ENCODE results near the gene UPF3B. TPM values are rescaled to one million over a fixed set of nuclear protein-coding genes. Genes with fewer than 3 reads are reported as not detected.

UPF3B gene
- total and polyA plus RNA-seq, 2 of the 4 experiments (the other 2 are of a cell fraction), result 0.54 to 6.0 TPM

- Histone ChIP-seq H4K91ac (ENCODE audit: insufficient read depth, low read depth, low read length) (no peak overlapping the region), H3K4ac (ENCODE audit: low read depth, low read length) (no peak overlapping the region), H2BK15ac (ENCODE audit: low read depth, low read length) (no peak overlapping the region), H3K4me1 (ENCODE audit: control insufficient read depth, insufficient read depth, low read length) (no peaks in the 10 kb centered on the region), H3K9ac (ENCODE audit: low read depth, low read length) (no peak overlapping the region), H3K56ac (ENCODE audit: extremely low read depth, insufficient read depth, low read length) (no peak overlapping the region), H3K18ac (ENCODE audit: low read depth, low read length) (no peak overlapping the region), H2AK9ac (replicated peaks; ENCODE audit: low read depth, low read length, poor library complexity) (no peak overlapping the region), H3K4me3 (ENCODE audit: insufficient read depth, low read depth, low read length) (no peak overlapping the region), H3K27me3 (ENCODE audit: control insufficient read depth, insufficient read depth, low read length) (no peaks in the 10 kb centered on the region), H3K14ac (replicated peaks; ENCODE audit: low read depth, low read length) (no peak overlapping the region), H3K9me3 (ENCODE audit: control insufficient read depth, insufficient read depth, low read length) (no peaks in the 10 kb centered on the region), H4K5ac (ENCODE audit: low read depth, low read length) (no peak overlapping the region), H2AFZ (replicated peaks; ENCODE audit: low read length, poor library complexity) (no peak overlapping the region), H2BK5ac (ENCODE audit: low read depth, low read length, poor library complexity, severe bottlenecking) (no peak overlapping the region), H3K36me3 (ENCODE audit: control insufficient read depth, insufficient read depth, low read length) (peaks cover 15% of the 10 kb centered on the region; the same call in 1 of the 2 replicates), H3K27ac (ENCODE audit: insufficient read depth, low read length) (no peak overlapping the region), H2BK120ac (ENCODE audit: low read depth, low read length) (no peak overlapping the region), H3K23ac (ENCODE audit: low read depth, low read length) (no peak overlapping the region), H3K4me2 (ENCODE audit: low read depth, low read length) (no peak overlapping the region), H2AK5ac (ENCODE audit: low read depth, low read length) (no peak overlapping the region), H4K20me1 (ENCODE audit: insufficient read depth, low read length) (no peaks in the 10 kb centered on the region), H4K8ac (ENCODE audit: low read depth in 2 of 2, low read length in 2 of 2) (no peak overlapping the region), H3K79me1 (ENCODE audit: low read depth in 1 of 2, low read length in 2 of 2) (no peaks in the 10 kb centered on the region), H3K9me1 (ENCODE audit: insufficient read depth, low read length) (no peaks in the 10 kb centered on the region), H2BK20ac (ENCODE audit: low read depth, low read length) (no peak overlapping the region)
- DNase-seq (no peak), ATAC-seq (ENCODE audit: low read depth) (no peak)
- TF ChIP-seq RAD21 (IDR thresholded peaks at IDR 0.05; ENCODE audit: low read length), result no peak
- no peak for TF ChIP-seq CTCF (conservative IDR thresholded peaks at IDR 0.05; ENCODE audit: low read depth, low read length)
- TF ChIP-seq MXI1 (IDR thresholded peaks at IDR 0.05; ENCODE audit: borderline replicate concordance, low read depth, low read length), result no peak
- TF ChIP-seq CHD1 (IDR thresholded peaks at IDR 0.05; ENCODE audit: low read depth, low read length), result no peak
- TF ChIP-seq MAFK (IDR thresholded peaks at IDR 0.05; ENCODE audit: low read depth, low read length), result no peak
- no peak for TF ChIP-seq POLR2A (IDR thresholded peaks at IDR 0.05; ENCODE audit: low read depth, low read length)
- TF ChIP-seq CEBPB (IDR thresholded peaks at IDR 0.05; ENCODE audit: low read depth, low read length), result no peak
- no peak for TF ChIP-seq RCOR1 (IDR thresholded peaks at IDR 0.05; ENCODE audit: insufficient replicate concordance, low read length)
- no peak for TF ChIP-seq RFX5 (IDR thresholded peaks at IDR 0.05; ENCODE audit: low read depth, low read length)
- no peak for TF ChIP-seq MAZ (IDR thresholded peaks at IDR 0.05; ENCODE audit: borderline replicate concordance, low read depth, low read length)
- no peak for TF ChIP-seq FOS (IDR thresholded peaks at IDR 0.05; ENCODE audit: low read depth, low read length)
- no TSS peak for BruUV-seq (replicated peaks)
- intact Hi-C loops (cut with micrococcal nuclease), result no loop called here
- in situ Hi-C loops (cut with MboI; ENCODE audit: low sequenced_read_pairs), result no loop called here
- ChIA-PET CTCF (interaction anchor here (0.6 kb wide), 2 partner anchors 216 to 359 kb away, joined by 5 read pairs; no protein-coding TSS in a partner anchor), POLR2A (ENCODE audit: unreplicated experiment) (no interaction called here)
- dilution Hi-C loops (cut with HindIII; ENCODE audit: low sequenced_read_pairs, unreplicated experiment), result no loop called here
- WGBS, 2 experiments (ENCODE audit: extremely low coverage in 2 of 2, insufficient read length in 1 of 2), result no CpG with 5 or more reads among the region's 3 CpGs
Measured at GRCh38 chrX:119833905-119834304, 18.9 kb downstream of the UPF3B start.

Data from IMR-90 (cell line).